Testis (tissue), 3 donors: Measurements from ENCODE around the gene GNAI3. TPM values are rescaled to one million over a fixed set of nuclear protein-coding genes. Genes with fewer than 3 reads are reported as not detected.

Experiments
- DNase-seq: peaks from one replicate; pipeline ENCODE4 v3.0.0-alpha.2; 2019
- H3K27ac ChIP-seq, 2 donors: fragments of 200-600 bp; sonication (generic); one replicate each; pipeline ENCODE4 v1.5.1; 2019
- H3K27me3 ChIP-seq: fragments of 200-600 bp; sonication (generic); one replicate; pipeline ENCODE4 v1.5.1; 2019
- H3K36me3 ChIP-seq: fragments of 200-600 bp; sonication (generic); one replicate; pipeline ENCODE4 v1.5.1; 2017; ENCODE audit warnings: low read depth; ENCODE audit errors: missing control alignments
- H3K4me1 ChIP-seq: fragments of 200-600 bp; sonication (generic); one replicate; pipeline ENCODE4 v1.5.1; 2019
- H3K4me3 ChIP-seq, 2 donors: fragments of 200-600 bp; sonication (generic); one replicate each; pipeline ENCODE4 v1.5.1; 2017 to 2019
- H3K9me3 ChIP-seq: fragments of 200-600 bp; sonication (generic); one replicate; pipeline ENCODE4 v1.5.1; 2017
- POLR2A ChIP-seq: fragments of 450-650 bp; IDR thresholded peaks from one replicate; pipeline ENCODE4 v1.6.1; 2017; ENCODE audit warnings: antibody characterized with exemption, mild to moderate bottlenecking, moderate library complexity
- WGBS, 2 donors: methylation state at CpG; one replicate each; pipeline ENCODE4 v1.1.5; 2018; 5-methylcytosine and 5-hydroxymethylcytosine counted together
- intact Hi-C: fragments of 100-400 bp; cut with DNase I; formaldehyde crosslinking; loops from one replicate; pipeline ENCODE4 v1.15.1; 2023; ENCODE audit warnings: low total_unique reads
- polyA plus RNA-seq: library from polyadenylated mRNA; stranded (reverse); fragments of 350-450 nt; fragmentation: Illumina TruSeq; extraction: RNeasy Lipid Tissue Mini Kit (QIAGEN cat#74804); gene quantifications from one replicate; pipeline ENCODE4 v1.2.3, GENCODE V29; 2014; ENCODE audit warnings: low read depth, low replicate concordance; ENCODE audit not compliant: insufficient read depth
- total RNA-seq, 2 donors: library from RNA; depleted of rRNA; stranded (reverse); fragments of >200 nt; gene quantifications; one replicate each; pipeline ENCODE4 v1.2.3, GENCODE V29; 2016
- TF ChIP-seq, protein P1 (sequence below), 3 experiments: fragments of 450-650 bp in 2 of 3; fragments of 200-600 bp in 1 of 3; sonication (generic) in 1 of 3; IDR thresholded peaks; one replicate each; pipeline ENCODE4 v1.5.1; 2016 to 2019; ENCODE audit warnings: antibody characterized with exemption in 3 of 3, mild to moderate bottlenecking in 2 of 3, moderate library complexity in 1 of 3

GNAI3 gene
- total and polyA plus RNA-seq, 3 donors from 2014 or later = 5.7 to 5.9 (median 5.8) TPM

DNA sequence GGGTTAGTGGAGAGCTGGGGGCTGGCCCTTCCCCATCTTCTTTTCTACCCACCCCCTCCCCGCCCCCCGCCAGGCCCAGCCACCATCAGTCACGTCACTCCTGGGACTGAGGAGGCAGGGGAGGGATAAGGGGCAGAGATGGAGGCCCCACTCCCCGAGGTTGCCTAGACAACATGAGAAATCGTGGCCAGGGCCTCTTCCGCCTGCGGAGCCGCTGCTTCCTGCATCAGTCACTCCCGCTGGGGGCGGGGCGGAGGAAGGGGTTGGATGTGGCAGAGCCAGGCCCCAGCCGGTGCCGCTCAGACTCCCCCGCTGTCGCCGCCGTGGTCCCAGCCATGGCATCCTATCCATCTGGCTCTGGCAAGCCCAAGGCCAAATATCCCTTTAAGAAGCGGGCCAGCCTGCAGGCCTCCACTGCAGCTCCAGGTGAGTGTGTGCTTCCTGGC is 72.4 kb downstream of the GNAI3 start:
- TF ChIP-seq, protein P1, sequence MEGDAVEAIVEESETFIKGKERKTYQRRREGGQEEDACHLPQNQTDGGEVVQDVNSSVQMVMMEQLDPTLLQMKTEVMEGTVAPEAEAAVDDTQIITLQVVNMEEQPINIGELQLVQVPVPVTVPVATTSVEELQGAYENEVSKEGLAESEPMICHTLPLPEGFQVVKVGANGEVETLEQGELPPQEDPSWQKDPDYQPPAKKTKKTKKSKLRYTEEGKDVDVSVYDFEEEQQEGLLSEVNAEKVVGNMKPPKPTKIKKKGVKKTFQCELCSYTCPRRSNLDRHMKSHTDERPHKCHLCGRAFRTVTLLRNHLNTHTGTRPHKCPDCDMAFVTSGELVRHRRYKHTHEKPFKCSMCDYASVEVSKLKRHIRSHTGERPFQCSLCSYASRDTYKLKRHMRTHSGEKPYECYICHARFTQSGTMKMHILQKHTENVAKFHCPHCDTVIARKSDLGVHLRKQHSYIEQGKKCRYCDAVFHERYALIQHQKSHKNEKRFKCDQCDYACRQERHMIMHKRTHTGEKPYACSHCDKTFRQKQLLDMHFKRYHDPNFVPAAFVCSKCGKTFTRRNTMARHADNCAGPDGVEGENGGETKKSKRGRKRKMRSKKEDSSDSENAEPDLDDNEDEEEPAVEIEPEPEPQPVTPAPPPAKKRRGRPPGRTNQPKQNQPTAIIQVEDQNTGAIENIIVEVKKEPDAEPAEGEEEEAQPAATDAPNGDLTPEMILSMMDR (IDR thresholded peaks at IDR 0.05) = no peak
- TF ChIP-seq POLR2A = no peak
- peaks cover 38% of the 10 kb centered on the region for H3K4me1 ChIP-seq
- H3K27ac ChIP-seq = peak overlapping the region; percentile 68 to 87
- peak; percentile 95 for DNase-seq
- WGBS, 2 donors = 0 to 2% methylated on average over 4 to 18 of the region's 18 CpGs
- no peaks in the 10 kb centered on the region for H3K9me3 ChIP-seq
- peak overlapping the region; percentile 64 to 80 for H3K4me3 ChIP-seq
- H3K36me3 ChIP-seq = no peaks in the 10 kb centered on the region
- no peaks in the 10 kb centered on the region for H3K27me3 ChIP-seq
- intact Hi-C loops = no loop called here

DNA sequence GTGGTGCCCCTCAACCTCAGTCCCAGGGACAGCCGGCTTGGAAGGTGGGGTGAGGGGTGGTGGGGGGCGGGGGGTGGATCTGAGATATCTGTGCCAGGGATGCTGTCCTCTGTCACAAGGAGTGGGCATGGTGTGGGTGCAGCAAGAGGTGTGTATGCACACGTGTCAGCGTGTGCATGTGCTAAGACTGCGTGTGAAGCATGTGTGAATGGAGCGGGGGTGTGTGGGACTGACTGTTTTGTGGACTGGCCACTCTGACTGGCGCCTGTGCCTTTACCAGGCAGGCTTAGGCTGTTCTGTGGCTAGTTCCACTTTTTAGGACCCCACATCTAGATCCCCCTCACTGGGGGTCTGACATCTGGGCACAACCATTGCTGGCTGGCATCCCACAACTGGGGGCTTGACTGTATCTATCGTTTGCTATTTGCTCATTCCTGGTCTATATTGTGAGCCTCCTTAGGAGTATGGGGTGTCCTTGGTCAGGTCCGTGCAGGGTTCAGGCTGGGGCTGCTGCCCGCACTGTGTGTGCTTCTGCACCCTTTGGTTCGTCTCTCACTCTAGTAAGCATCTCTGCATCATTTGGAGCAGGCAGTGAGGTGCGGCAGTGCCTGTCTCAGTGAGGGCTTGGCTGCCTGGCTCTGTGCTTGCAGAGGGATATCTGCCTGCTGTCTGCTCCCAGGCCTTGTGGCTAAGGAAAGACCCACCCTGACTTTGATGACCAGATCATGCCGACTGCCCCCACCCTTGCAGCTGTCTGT is 73.1 kb downstream of the GNAI3 start:
- WGBS, 2 donors = 43 to 46% methylated on average over 5 to 13 of the region's 13 CpGs
- intact Hi-C loops = no loop called here
- Histone ChIP-seq H3K4me1 (peaks cover 38% of the 10 kb centered on the region), H3K36me3 (no peaks in the 10 kb centered on the region), H3K9me3 (no peaks in the 10 kb centered on the region), H3K4me3 (peak overlapping the region; percentile 64 to 80), H3K27ac (peak overlapping the region in 1 of 2 donors; percentile 68), H3K27me3 (no peaks in the 10 kb centered on the region)
- no peak for TF ChIP-seq POLR2A
- no peak for DNase-seq

DNA sequence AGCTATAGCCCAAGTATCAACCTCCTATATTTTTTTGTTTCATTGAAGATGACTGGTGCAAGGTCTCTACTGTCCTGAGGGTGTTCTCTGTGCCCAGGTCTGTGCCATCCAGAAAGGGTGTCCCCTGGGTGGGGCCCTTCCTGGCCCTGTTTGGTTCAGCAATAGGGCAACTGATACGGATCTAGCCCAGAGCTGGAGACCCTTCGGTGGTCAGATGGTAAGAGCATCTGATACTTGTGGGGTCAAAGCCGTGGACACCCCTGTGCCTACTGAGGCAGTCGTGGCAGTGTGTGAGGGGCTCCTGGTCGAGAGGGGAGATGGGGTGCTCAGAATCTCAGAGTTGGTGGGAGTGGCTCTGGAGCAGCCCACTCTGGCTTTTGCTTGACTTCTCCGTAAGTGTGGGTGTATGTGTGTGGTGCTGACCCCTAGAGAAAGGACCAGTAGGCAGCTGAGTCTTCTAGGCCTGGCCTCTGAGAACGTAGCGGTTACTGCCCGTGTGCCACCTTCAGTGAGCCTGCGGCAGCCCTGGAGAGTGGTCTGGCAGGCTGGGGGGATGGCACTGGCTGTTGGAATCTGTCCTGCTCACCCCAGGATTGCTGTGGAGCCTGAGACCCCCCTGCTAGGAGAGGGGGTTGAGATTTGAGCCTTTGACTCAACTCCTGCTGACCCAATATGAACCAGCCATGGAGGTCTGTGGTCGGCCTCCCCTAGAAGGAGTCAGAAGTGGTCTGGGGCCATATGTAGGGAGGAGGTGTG is 73.9 kb downstream of the GNAI3 start:
- Histone ChIP-seq H3K27me3 (no peaks in the 10 kb centered on the region), H3K4me3 (no peak overlapping the region), H3K27ac (no peak overlapping the region), H3K4me1 (peaks cover 38% of the 10 kb centered on the region), H3K36me3 (no peaks in the 10 kb centered on the region), H3K9me3 (no peaks in the 10 kb centered on the region)
- DNase-seq = no peak
- intact Hi-C loops = no loop called here
- WGBS, 2 donors = 87 to 91% methylated on average over 10 to 11 of the region's 11 CpGs
- TF ChIP-seq POLR2A = no peak
- TF ChIP-seq, protein P1 (IDR thresholded peaks at IDR 0.05) = no peak

DNA sequence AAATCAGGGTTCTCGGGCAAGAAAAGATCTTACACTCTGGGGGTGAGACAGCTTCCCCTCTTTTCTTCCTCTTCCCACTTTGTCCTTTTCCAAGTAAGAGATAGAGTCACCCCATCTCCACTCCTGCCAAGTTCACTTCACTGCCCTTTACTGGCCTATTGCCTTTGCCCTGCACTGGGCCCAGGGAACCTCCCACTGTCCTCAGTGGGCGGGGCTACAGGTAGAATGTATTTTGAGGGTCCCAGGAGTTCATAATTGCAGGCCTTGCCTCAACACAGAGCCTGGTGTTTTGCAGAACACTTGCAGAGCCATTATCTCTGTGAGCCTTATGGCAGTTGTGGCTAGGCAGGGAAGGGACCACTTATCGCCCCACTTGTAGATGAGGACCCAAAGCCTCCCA is 74.5 kb downstream of the GNAI3 start:
- 90 to 92% methylated on average over 3 of the region's 3 CpGs for WGBS, 2 donors
- Histone ChIP-seq H3K27ac (no peak overlapping the region), H3K36me3 (no peaks in the 10 kb centered on the region), H3K9me3 (no peaks in the 10 kb centered on the region), H3K27me3 (no peaks in the 10 kb centered on the region), H3K4me1 (peaks cover 38% of the 10 kb centered on the region), H3K4me3 (no peak overlapping the region)
- intact Hi-C loops = no loop called here
- DNase-seq = no peak
- TF ChIP-seq, protein P1 (IDR thresholded peaks at IDR 0.05) = no peak
- no peak for TF ChIP-seq POLR2A

DNA sequence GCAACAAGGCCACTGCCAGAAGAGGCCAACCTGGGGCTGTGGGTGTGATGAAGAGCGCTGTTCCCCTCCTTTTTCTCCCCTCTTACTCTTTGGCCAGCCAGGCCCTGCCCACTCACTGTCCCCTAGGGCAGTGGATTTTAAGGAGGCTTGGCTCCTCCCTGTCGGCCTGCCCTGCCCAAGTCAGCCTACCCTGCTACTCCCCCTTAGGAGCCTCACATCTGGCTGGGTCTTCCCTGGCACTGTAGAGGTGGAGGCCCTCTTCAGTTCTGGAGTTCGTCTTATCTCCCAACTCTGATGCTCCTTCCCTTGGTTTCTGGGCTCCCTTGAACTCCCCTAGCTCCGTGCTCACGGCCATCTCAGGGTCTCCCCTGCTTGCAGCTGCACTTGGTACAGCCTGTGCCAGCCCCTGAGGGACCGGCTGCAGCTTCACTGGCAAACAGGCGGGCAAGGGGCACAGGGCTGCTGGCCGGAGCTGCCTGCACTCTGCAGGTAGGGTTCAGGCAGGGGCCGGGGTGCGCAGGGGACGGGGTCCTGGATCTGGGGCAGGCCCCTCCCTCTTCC is 75.3 kb downstream of the GNAI3 start:
- no peaks in the 10 kb centered on the region for H3K9me3 ChIP-seq
- TF ChIP-seq POLR2A = no peak
- TF ChIP-seq, protein P1 (IDR thresholded peaks at IDR 0.05) = no peak
- intact Hi-C loops = no loop called here
- DNase-seq = no peak
- no peaks in the 10 kb centered on the region for H3K27me3 ChIP-seq
- no peak overlapping the region for H3K27ac ChIP-seq
- no peaks in the 10 kb centered on the region for H3K36me3 ChIP-seq
- 61 to 80% methylated on average over 5 to 11 of the region's 11 CpGs for WGBS, 2 donors
- H3K4me1 ChIP-seq = peaks cover 38% of the 10 kb centered on the region
- no peak overlapping the region for H3K4me3 ChIP-seq
